Measurements from ENCODE around the gene NAMPT.
"Not testable (repeated sequence)": the region's sequence is repeated elsewhere in the genome, so short reads cannot be mapped to it uniquely, and the experiment has no call there.

The NAMPT gene

DNA sequence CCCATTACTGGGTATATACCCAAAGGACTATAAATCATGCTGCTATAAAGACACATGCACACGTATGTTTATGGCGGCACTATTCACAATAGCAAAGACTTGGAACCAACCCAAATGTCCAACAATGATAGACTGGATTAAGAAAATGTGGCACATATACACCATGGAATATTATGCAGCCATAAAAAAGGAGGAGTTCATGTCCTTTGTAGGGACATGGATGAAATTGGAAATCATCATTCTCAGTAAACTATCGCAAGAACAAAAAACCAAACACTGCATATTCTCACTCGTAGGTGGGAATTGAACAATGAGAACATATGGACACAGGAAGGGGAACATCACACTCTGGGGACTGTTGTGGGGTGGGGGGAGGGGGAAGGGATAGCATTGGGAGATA, 13.8 kb upstream of the NAMPT start:
- DNase-seq: not testable (repeated sequence)

DNA sequence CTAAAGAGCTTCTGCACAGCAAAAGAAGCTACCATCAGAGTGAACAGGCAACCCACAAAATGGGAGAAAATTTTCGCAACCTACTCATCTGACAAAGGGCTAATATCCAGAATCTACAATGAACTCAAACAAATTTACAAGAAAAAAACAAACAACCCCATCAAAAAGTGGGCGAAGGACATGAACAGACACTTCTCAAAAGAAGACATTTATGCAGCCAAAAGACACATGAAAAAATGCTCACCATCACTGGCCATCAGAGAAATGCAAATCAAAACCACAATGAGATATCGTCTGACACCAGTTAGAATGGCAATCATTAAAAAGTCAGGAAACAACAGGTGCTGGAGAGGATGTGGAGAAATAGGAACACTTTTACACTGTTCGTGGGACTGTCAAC, 13.4 kb upstream of the NAMPT start:
- not testable (repeated sequence) for DNase-seq

DNA sequence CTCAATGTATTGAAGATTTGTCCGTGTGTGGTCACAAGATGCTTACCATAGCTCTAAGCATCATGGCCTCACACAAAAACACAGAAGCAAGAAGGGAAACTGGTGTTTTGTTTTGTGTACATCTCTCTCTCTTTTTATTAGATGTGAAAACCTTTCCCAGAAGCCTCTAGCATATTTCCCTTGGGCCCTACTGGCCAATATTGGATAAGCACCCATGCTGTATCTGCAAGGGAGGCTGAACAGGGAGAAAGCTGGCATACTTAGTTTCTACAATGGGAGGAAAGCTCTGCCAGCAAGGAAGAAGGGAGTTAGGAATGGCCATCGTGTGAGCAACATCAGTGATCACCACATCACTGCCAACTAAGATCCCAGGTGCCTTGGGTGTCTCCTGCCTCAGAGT, 9.6 kb upstream of the NAMPT start:
- no peak for DNase-seq

DNA sequence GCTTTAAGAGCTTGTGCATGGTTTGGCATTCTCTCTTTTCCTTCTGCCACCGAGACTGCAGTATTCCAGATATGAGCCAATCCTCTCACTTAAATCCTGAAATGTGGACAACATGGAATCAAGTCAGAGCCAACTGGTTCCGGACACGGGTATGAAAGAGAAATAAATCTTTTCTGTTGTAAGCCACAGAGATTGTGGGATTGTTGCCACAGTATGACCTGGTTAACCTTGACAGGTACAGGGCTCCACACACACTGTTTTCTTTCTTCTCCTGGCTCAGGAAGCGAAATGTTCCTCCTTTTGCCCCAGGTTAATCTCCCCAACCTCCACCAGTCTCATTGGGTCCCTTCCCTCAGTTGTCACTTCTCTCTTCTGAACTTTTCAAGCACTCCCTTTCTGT, 6.5 kb upstream of the NAMPT start:
- no peak for DNase-seq

DNA sequence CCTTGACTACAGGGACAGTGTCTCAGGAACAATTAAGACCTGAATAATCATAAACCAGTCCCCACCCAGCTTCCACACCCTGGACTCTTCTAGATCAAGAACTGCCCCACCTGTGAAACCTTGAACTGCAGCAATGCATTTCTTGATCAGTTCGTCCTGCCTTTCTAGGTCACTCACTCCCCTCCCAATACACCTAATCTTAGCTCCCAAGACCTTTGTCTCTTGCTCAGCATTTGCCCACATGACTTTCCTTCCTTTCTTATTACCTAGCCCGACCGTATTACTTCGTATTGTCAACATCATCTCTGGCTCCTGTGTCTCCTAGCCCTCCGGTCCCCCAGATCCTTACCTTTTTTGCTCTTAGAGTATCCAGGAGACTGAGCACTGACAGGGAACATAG, 5.5 kb upstream of the NAMPT start:
- DNase-seq: no peak

GRCh38 chr7:106289848-106290247, 5.1 kb upstream of the NAMPT start:
- no peak for DNase-seq

- no peak for DNase-seq
Observed at GRCh38 chr7:106288263-106288662, 3.5 kb upstream of the NAMPT start.

DNA sequence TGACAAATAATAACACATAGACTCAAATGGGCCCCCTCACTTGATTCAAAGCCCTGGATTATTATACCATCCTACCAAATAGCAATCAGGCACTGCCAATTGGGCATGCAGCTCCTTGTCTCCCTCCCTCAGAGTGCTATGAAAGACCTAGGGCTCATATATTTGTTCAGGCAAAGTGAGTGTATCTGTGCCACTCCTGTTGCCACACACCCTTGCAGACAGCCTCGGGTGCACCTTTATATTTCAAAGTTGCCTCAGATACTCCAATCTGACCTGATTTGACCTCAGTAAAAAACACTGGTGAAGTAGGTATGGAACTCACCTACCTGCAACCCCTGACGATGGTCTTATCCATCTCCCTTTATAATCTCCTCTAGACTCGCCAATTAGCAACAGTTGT, 3.0 kb upstream of the NAMPT start:
- no peak for DNase-seq

DNA sequence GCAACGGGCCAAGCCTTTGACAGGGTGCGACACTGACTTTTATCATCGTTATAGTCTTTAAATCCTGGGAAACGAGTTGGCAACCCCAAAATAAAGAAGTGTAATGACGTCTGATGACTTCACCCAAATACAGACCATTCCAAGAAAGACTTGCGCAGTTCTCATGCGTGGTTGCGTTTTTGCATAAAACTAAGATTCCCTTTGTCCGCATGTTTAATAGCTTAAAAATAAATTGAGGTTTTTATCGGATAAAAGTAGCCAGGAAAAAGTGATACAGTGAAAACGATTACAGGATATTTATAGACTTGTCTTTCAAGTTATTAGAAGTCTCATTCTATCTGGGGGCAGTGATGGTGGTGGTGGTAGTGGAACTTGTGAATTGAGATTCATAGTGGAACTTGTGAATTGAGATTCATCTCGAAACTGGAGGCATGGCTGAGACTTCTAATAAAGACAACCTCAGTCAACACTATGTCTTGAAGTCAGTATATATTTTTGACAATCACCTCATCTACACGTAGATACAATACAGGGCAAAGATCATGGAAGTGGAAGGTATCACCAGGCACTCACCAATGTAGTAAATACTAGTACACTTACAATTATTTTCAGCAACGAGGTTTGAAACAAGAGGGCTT, 1.2 kb upstream of the NAMPT start:
- peak; percentile 59 for DNase-seq

GRCh38 chr7:106285051-106285854, 470 bp upstream of the NAMPT start:
- DNase-seq: peak; percentile 100

DNA sequence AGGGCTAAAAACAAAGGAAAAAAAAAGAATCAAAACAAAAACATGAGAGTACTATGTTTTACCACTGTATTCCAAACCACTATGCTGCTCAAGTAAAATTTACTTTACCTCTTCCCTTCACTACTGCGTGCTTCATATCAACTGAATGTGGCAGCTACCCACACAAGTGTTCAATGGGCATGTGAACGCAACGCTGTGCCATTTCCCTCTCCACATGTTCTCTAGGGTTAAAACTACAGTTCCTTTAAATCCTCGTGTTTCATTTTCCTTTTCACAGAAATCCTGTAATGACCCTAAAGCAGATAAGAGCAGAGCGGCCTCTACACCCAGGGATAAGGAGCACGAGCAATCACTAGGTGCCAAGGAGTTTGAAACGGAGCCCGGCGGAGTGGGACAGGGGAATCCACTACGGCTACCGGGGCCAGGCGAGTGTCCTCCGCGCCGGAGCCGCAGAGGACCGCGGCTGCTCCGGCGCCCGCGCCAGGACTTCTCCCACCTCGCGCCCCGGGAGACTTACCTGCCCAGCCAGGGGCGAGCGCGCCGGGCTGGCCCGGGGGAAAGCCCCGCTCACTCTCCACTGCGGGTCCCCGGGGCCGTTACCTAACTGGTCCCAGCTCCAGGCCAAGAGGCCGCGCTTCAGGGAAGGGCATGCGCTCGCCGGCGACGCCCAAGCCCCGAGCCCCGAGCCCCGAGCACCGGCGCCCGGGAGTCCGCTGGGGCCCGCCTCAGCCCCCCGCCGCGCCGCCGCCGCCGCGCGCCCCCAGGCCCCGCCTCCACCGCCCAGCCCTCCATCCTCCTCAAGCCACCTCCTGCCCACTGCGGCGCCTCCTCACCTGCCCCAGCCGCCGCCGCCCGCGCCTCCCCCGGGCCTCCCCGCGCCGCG, 711 bp downstream of the NAMPT start:
- DNase-seq: peak; percentile 48

- DNase-seq: no peak
Observed at GRCh38 chr7:106283501-106283830, 1.3 kb downstream of the NAMPT start.

DNA sequence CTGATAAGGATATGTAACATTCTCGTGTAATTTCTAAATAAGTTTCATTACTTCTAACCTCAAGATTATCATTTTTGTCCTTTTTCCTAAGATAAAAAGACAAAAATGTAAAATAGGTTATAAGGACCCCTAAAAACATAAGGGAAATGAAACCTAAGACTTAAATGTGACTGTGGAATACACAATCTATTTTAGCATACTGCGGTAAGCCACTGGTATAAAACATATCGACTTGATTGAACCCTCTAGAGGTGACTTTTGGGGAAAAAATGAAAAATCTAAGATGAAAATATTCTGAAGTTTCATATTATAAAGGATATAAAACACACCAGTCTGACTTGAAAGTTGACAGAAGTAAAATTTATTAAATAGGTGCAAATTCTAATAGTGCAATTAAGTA, 1.9 kb downstream of the NAMPT start:
- DNase-seq: no peak

DNA sequence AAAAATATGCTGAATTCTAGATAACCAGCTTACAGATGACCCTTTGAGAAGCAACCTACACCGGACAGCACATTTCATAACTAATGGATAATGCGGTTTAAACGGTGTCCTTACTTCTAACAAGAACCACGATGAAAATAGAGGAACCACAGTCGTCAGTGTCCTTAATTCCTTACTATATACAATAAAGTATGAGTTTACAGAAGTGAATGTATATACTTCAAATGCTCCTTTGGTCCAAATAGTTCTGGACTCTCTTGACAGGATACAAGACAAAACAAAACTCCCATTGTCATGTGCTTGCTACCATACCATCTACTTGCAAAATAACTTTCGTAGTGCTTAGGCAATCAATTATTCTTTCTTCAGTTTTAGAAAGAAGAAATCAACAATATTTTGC, 2.4 kb downstream of the NAMPT start:
- DNase-seq: no peak

DNA sequence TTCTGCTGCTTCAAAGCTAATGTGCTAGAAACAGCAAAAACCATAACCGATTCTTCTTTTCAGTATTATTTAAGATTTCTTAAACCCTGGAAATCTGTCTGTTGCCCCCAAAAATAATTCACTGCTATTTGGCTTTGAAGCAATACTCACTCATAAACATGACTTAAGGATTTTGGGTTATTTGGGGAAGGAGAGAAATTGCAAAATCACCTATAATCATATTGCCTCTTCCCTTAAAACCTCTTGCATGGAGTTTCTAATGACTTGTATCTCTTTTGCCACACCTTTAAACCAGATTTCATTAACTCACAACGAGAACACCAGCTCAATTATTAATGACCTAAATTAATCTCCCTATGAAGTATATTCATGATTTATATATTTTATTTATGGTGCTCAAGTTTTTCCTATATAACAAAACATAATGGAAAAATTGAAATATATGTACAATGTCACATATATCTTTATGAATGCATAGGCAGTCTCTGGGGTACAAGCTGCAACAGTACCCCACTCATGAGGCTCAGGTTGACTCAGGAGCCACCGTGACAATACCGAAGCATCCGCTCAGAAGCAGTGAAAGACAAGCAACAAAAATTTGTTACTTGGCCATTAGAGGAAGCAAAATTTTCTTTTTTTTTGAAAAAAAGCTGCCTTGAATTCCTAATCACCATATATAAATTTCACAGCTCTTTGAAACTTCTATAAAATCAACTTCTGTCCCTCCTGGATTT, 3.0 kb downstream of the NAMPT start:
- peak; percentile 33 for DNase-seq

DNA sequence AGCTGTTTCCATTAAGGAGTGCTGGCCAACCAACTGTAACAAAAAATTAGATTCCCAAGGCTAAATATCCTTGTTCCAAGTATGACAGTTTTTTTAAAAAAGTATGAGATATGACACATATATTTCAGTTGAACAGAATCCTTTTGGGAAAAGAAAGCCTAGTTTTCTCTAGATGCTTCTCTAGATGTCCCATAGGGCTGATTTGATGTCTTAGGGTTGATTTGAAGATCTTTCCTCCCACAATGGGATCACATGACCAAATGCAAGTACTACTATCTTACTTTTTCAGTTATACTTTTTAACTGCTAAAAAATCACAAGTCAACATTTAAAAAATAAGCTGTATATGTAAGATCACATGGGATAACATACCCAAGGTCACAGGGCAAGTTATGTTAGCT, 3.7 kb downstream of the NAMPT start:
- no peak for DNase-seq

GRCh38 chr7:106279425-106280197, 5.2 kb downstream of the NAMPT start:
- peak; percentile 62 for DNase-seq

- DNase-seq: no peak
Observed at GRCh38 chr7:106278695-106279094, 6.1 kb downstream of the NAMPT start.

DNA sequence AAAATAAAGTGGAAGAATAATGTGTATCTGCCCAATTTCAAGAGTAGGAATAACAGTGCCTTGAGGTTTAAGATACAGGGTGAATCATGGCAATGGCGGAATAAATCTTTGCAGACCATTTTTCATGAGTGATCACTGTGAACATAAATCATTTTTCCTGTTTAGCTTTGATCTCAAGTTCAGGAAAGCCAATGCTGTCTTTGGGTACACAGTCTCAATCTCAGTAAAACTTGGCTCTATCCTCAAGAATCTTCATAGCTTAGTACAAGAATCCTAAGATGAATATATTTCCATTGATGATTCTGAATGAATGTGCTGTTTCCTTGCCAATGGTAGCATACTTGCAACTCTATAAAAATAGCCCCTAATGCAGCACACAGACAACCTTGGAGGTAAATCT, 6.8 kb downstream of the NAMPT start:
- no peak for DNase-seq

GRCh38 chr7:106276513-106276912, 8.3 kb downstream of the NAMPT start:
- no peak for DNase-seq

DNA sequence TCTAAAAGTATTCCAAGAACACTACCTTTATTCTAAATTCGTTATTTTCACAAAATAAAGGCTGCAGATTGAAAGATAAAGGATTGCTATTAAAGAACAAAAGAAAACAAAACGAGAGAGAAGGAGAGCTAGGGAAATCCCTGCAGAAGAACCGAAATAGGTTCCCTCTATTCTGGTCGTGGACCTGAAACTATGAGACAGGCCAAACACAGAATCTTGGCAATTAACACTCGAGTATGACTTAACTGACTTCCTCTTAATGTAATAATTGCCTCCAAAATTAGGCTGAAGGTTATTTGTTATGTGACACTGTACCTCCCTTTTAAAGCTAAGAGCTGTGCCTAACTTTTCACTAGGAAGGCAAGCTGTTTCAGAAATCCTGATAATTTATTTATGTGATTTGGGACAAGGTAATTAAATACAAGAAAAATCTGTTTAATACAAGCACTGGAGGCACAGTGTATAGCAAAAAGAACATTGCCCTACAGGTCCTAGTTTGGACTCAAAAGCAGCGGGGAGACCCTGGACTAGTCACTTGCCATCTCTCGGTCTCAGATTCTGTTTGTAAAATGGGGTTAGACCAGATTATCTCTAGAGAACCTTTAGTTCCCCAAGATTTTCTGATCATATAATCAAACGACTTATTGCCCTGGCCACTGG, 11.6 kb downstream of the NAMPT start:
- DNase-seq: no peak
